Small intestine (tissue), 7 donors: ENCODE data around the gene RBM17. TPM values are rescaled to one million over a fixed set of nuclear protein-coding genes. Genes with fewer than 3 reads are reported as not detected.
"Not testable (repeated sequence)": the region's sequence is repeated elsewhere in the genome, so short reads cannot be mapped to it uniquely, and the experiment has no call there.

ENCODE experiments used
- DNase-seq, 2 donors: peaks; one replicate each; pipeline versions ENCODE4 v3.0.0 to v3.0.0-alpha.2; 2013
- FAIRE-seq: peaks from 2 replicates; lab custom pipeline; 2012; peaks lifted over from hg19 to GRCh38; lab: Jason Lieb, UNC
- H3K27ac ChIP-seq, 3 donors: one replicate each; pipeline ENCODE4 v1.5.1; 2013; ENCODE audit warnings: low read length in 2 of 3, mild to moderate bottlenecking in 2 of 3, control low read depth in 1 of 3, inconsistent platforms in 1 of 3, low read depth in 1 of 3, moderate library complexity in 1 of 3
- H3K27me3 ChIP-seq, 3 donors: one replicate each; pipeline ENCODE4 v1.6.1; 2013; ENCODE audit warnings: low read length in 3 of 3, inconsistent platforms in 1 of 3; ENCODE audit not compliant: control insufficient read depth in 3 of 3, insufficient read depth in 3 of 3
- H3K36me3 ChIP-seq, 3 donors: one replicate each; pipeline ENCODE4 v1.6.1; 2013; ENCODE audit warnings: low read length in 3 of 3, inconsistent platforms in 1 of 3, low read depth in 1 of 3, mild to moderate bottlenecking in 1 of 3, moderate library complexity in 1 of 3; ENCODE audit not compliant: control insufficient read depth in 3 of 3, insufficient read depth in 2 of 3
- H3K4me1 ChIP-seq, 3 donors: one replicate each; pipeline ENCODE4 v1.6.1; 2013; ENCODE audit warnings: low read length in 2 of 3, inconsistent platforms in 1 of 3, low read depth in 1 of 3, mild to moderate bottlenecking in 1 of 3, moderate library complexity in 1 of 3; ENCODE audit not compliant: control insufficient read depth in 3 of 3, insufficient read depth in 2 of 3
- H3K4me3 ChIP-seq, 3 donors: one replicate each; pipeline ENCODE4 v1.5.1; 2013; ENCODE audit warnings: low read length in 3 of 3, control low read depth in 1 of 3, inconsistent platforms in 1 of 3, low read depth in 1 of 3, mild to moderate bottlenecking in 1 of 3, moderate library complexity in 1 of 3
- H3K9me3 ChIP-seq, 2 donors: one replicate each; pipeline ENCODE4 v1.6.1; 2013; ENCODE audit warnings: low read depth in 1 of 2, low read length in 1 of 2; ENCODE audit not compliant: control insufficient read depth in 2 of 2, insufficient read depth in 1 of 2
- WGBS, 3 donors: extraction: QIAGEN DNeasy Blood & Tissue Kit; methylation state at CpG; one replicate each; pipeline ENCODE4 v1.1.7; 2013; 5-methylcytosine and 5-hydroxymethylcytosine counted together
- polyA plus RNA-seq, 4 donors: library from polyadenylated mRNA; stranded (reverse) in 3 of 4; unstranded in 1 of 4; fragments of 200-250 nt in 3 of 4; fragments of 120-200 nt in 1 of 4; gene quantifications; one replicate each; pipeline versions ENCODE4 v1.2.1 to v1.2.3, GENCODE V29; 2013
- donor health status: healthy with polysubstance abuse.
- donor health status: control.
- donor health status: control.
- donor health status: Bipolar disorder and iron deficiency.
- donor health status: healthy.

The RBM17 gene
- polyA plus RNA-seq, 4 donors, result 45.7 to 102 (median 73.9) TPM

GRCh38 chr10:6062101-6062771 lies 26.6 kb upstream of the RBM17 start, which contains the start of gene IL2RA:
IL2RA (minus strand) TSS chr10:6062367; CDS start chr10:6062151, 216 bp downstream.
- peak within 1 kb of the TSS in 2 of 3 donors; percentile 45 to 62 for H3K27ac ChIP-seq
- no peaks in the 10 kb centered on the region for H3K4me1 ChIP-seq
- H3K27me3 ChIP-seq, result peaks cover 0 to 5% (median 0%) of the 10 kb centered on the region in 3 donors
- H3K4me3 ChIP-seq, result peak within 1 kb of the TSS in 1 of 3 donors; percentile 27
- no peaks in the 10 kb centered on the region for H3K9me3 ChIP-seq
- FAIRE-seq (no peak), DNase-seq (no peak)
- WGBS, 3 donors, result 64 to 79% (median 69%) methylated on average over 18 of the region's 18 CpGs
- no peaks in the 10 kb centered on the region for H3K36me3 ChIP-seq

DNA sequence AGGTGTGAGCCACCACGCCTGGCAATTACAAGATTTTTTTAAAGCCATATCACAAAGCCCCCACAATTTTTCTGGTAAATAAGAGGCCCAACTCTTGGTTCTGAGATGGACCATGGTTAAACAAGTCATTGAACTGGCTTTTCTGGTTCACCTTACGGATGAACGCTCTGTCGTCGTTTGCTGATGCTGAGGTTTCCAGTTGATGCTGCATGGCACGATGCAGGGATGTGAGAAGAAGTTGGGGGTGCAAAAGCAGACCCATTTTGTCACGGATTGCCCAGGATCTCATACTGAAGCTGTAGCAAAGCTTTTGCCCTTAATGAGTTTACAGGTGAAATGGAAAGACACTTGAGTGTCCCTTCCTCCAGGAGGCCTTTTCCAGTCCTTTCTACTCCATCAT lies 24.7 kb upstream of the RBM17 start:
- DNase-seq, result no peak
- Histone ChIP-seq H3K27me3 (peaks cover 0 to 6% (median 0%) of the 10 kb centered on the region in 3 donors), H3K4me1 (no peaks in the 10 kb centered on the region), H3K9me3 (no peaks in the 10 kb centered on the region), H3K27ac (no peak overlapping the region), H3K36me3 (no peaks in the 10 kb centered on the region), H3K4me3 (no peak overlapping the region)
- 90 to 93% (median 92%) methylated on average over 7 of the region's 7 CpGs for WGBS, 3 donors
- FAIRE-seq, result no peak

- not testable (repeated sequence) for H3K27ac ChIP-seq, H3K36me3 ChIP-seq, H3K27me3 ChIP-seq, FAIRE-seq, H3K4me3 ChIP-seq, H3K4me1 ChIP-seq, H3K9me3 ChIP-seq, DNase-seq
- 95 to 98% (median 97%) methylated on average over 3 of the region's 3 CpGs for WGBS, 3 donors
These were observed 24.1 kb upstream of the RBM17 start for GRCh38 chr10:6064726-6065125.

DNA sequence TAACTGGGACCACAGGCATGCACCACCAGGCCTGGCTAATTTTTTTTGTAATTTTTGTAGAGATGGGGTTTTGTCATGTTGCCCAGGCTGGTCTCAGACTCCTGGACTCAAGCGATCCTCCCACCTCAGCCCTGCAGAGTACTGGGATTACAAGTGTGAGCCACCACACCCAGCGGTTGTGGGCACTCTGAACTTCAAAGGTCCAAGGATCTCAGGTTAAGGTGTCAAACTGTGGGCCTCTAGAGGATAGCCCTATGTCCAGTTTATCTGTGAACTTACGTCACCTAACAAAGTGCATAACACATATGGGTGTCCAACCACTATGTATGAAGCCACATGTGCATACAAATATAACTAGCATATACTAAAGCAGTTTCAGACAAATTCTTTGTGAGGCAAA lies 23.4 kb upstream of the RBM17 start:
- no peaks in the 10 kb centered on the region for H3K4me1 ChIP-seq
- FAIRE-seq, result no peak
- H3K27me3 ChIP-seq, result peaks cover 0 to 8% (median 0%) of the 10 kb centered on the region in 3 donors
- peak overlapping the region in 1 of 3 donors; percentile 73 for H3K27ac ChIP-seq
- H3K36me3 ChIP-seq, result no peaks in the 10 kb centered on the region
- DNase-seq, result no peak
- 74 to 79% (median 78%) methylated on average over 3 of the region's 3 CpGs for WGBS, 3 donors
- no peak overlapping the region for H3K4me3 ChIP-seq
- no peaks in the 10 kb centered on the region for H3K9me3 ChIP-seq

DNA sequence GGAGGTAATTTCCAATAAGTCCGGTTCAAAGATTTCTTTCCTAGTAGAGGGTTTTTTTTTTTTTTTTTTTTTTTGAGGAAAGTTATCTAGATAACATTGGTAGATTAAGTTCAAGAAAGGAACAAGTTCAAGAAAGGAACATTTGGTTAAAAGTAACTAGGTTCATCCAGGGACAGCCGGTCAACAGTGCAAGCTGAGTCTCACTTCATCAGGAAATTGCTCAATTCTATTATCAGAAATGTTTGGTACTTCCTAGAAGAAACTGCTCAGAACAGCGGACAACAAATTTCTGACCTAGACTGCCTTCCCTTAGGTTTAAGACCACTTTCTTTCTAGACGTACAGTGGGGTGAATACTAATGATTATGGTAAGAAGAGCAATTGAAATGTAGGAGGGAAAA lies 23.0 kb upstream of the RBM17 start:
- Histone ChIP-seq H3K27me3 (peaks cover 0 to 8% (median 0%) of the 10 kb centered on the region in 3 donors), H3K9me3 (no peaks in the 10 kb centered on the region), H3K27ac (peak overlapping the region in 1 of 3 donors; percentile 90), H3K36me3 (no peaks in the 10 kb centered on the region), H3K4me3 (no peak overlapping the region), H3K4me1 (no peaks in the 10 kb centered on the region)
- FAIRE-seq (no peak), DNase-seq (no peak)
- 32 to 74% (median 61%) methylated on average over 4 of the region's 4 CpGs for WGBS, 3 donors

GRCh38 chr10:6067457-6067856 lies 21.4 kb upstream of the RBM17 start:
- H3K27ac ChIP-seq, result no peak overlapping the region
- DNase-seq (no peak), FAIRE-seq (no peak)
- H3K9me3 ChIP-seq, result no peaks in the 10 kb centered on the region
- no peaks in the 10 kb centered on the region for H3K36me3 ChIP-seq
- H3K4me1 ChIP-seq, result no peaks in the 10 kb centered on the region
- no peak overlapping the region for H3K4me3 ChIP-seq
- peaks cover 0 to 5% (median 0%) of the 10 kb centered on the region in 3 donors for H3K27me3 ChIP-seq
- WGBS, 3 donors, result 84 to 88% (median 84%) methylated on average over 4 of the region's 4 CpGs

- FAIRE-seq (no peak), DNase-seq (no peak)
- peaks cover 0 to 5% (median 0%) of the 10 kb centered on the region in 3 donors for H3K27me3 ChIP-seq
- no peaks in the 10 kb centered on the region for H3K9me3 ChIP-seq
- H3K4me3 ChIP-seq, result no peak overlapping the region
- no peaks in the 10 kb centered on the region for H3K4me1 ChIP-seq
- no peaks in the 10 kb centered on the region for H3K36me3 ChIP-seq
- WGBS, 3 donors, result 80 to 82% (median 82%) methylated on average over 5 to 6 of the region's 6 CpGs
- H3K27ac ChIP-seq, result no peak overlapping the region
These were observed 20.8 kb upstream of the RBM17 start for GRCh38 chr10:6068006-6068405.

DNA sequence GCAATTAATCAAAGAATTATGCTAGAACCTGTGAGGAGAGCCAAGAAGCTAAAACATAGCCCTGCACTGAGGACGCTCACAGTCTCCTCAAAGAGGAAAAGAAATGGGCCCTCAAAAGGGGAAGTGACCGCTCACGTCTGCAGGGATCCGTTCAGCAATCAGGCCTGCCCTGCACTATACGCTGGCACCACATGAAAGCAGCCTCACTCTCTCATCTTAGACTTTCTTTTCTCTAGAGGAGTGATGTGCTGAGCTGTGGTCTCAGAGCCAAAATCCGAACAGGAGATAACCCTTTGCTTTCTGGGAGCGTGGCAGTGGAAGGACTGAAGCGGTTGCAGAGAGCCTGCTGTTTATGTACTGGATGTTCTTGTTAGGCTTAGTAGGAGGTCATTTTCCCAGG lies 20.4 kb upstream of the RBM17 start:
- FAIRE-seq (no peak), DNase-seq (no peak)
- Histone ChIP-seq H3K27me3 (peaks cover 0 to 5% (median 0%) of the 10 kb centered on the region in 3 donors), H3K4me1 (no peaks in the 10 kb centered on the region), H3K9me3 (no peaks in the 10 kb centered on the region), H3K4me3 (no peak overlapping the region), H3K36me3 (no peaks in the 10 kb centered on the region), H3K27ac (no peak overlapping the region)
- 75 to 87% (median 79%) methylated on average over 8 of the region's 8 CpGs for WGBS, 3 donors
